WTC11 (cell line): ENCODE results near the gene IL1B. TPM values are rescaled to one million over a fixed set of nuclear protein-coding genes. Genes with fewer than 3 reads are reported as not detected.

Experiments used
- ATAC-seq: fragments of 200-7000 bp; cut with Tn5 transposase; 2 replicates; pipeline ENCODE4 v1.10.0; 2021; ENCODE audit warnings: mild to moderate bottlenecking, moderate library complexity
- CTCF ChIA-PET: fragments of 300-600 bp; sonication (Branson Sonifier 250); formaldehyde crosslinking; loops from one replicate; lab custom pipeline; 2021; ENCODE audit warnings: antibody characterized with exemption; lab: Charles Lee
- POLR2A ChIA-PET: fragments of 350-600 bp; sonication (Branson Sonifier 250); formaldehyde crosslinking; loops from one replicate; lab custom pipeline; 2021; ENCODE audit warnings: antibody characterized with exemption; lab: Charles Lee
- DNase-seq: peaks from one replicate; pipeline ENCODE4 v3.0.0; 2021; ENCODE audit warnings: low spot score
- H3K27ac Mint-ChIP-seq: 2 replicates; pipeline ENCODE4 v1.8.0; 2021; ENCODE audit warnings: mixed read lengths
- H3K27me3 Mint-ChIP-seq: 2 replicates; pipeline ENCODE4 v1.8.0; 2021; ENCODE audit warnings: low read depth, mild to moderate bottlenecking, moderate library complexity, mixed read lengths
- H3K36me3 Mint-ChIP-seq: 2 replicates; pipeline ENCODE4 v1.8.0; 2021; ENCODE audit warnings: mixed read lengths
- H3K4me1 Mint-ChIP-seq: 2 replicates; pipeline ENCODE4 v1.8.0; 2022; ENCODE audit warnings: mixed read lengths
- H3K4me3 Mint-ChIP-seq: 2 replicates; pipeline ENCODE4 v1.8.0; 2021; ENCODE audit warnings: mild to moderate bottlenecking, moderate library complexity, mixed read lengths
- H3K9me3 Mint-ChIP-seq: 2 replicates; pipeline ENCODE4 v1.8.0; 2021; ENCODE audit warnings: mixed read lengths
- CREM ChIP-seq: sonication (generic); formaldehyde crosslinking; IDR thresholded peaks from 2 replicates; pipeline ENCODE4 v1.8.1; 2022; ENCODE audit warnings: mild to moderate bottlenecking, missing genetic modification reagents, moderate library complexity
- GTF2I ChIP-seq: fragments of 250-450 bp; sonication (Bioruptor Pico); conservative IDR thresholded peaks from 2 replicates; pipeline ENCODE4 v1.4.0; 2021; ENCODE audit warnings: mild to moderate bottlenecking
- HMGA2 ChIP-seq: fragments of 250-450 bp; sonication (Bioruptor Pico); IDR thresholded peaks from 2 replicates; pipeline ENCODE4 v1.4.0; 2021; ENCODE audit warnings: mild to moderate bottlenecking, moderate library complexity
- MXD4 ChIP-seq: fragments of 250-450 bp; sonication (Bioruptor Pico); IDR thresholded peaks from 2 replicates; pipeline ENCODE4 v1.8.0; 2021; ENCODE audit warnings: mild to moderate bottlenecking, moderate library complexity, borderline replicate concordance
- NR2C2 ChIP-seq: sonication (generic); formaldehyde crosslinking; IDR thresholded peaks from 2 replicates; pipeline ENCODE4 v1.8.0; 2022; ENCODE audit warnings: mild to moderate bottlenecking, missing genetic modification reagents
- SOX15 ChIP-seq: fragments of 250-450 bp; sonication (Bioruptor Pico); IDR thresholded peaks from 2 replicates; pipeline ENCODE4 v1.9.0; 2021; ENCODE audit warnings: mild to moderate bottlenecking
- ZNF396 ChIP-seq: fragments of 250-450 bp; sonication (Bioruptor Pico); IDR thresholded peaks from 2 replicates; pipeline ENCODE4 v1.8.0; 2021; ENCODE audit warnings: mild to moderate bottlenecking, moderate library complexity, borderline replicate concordance
- total RNA-seq: library from RNA; stranded (reverse); gene quantifications from 3 replicates; pipeline ENCODE4 v1.2.3, GENCODE V29; 2021
- TF ChIP-seq, protein P1 (sequence below): sonication (generic); formaldehyde crosslinking; IDR thresholded peaks from 2 replicates; pipeline ENCODE4 v1.8.0; 2022; ENCODE audit warnings: mild to moderate bottlenecking, missing genetic modification reagents
- TF ChIP-seq, protein P2 (sequence below): sonication (generic); formaldehyde crosslinking; IDR thresholded peaks from 2 replicates; pipeline ENCODE4 v1.8.0; 2022; ENCODE audit warnings: mild to moderate bottlenecking, missing genetic modification reagents
- TF ChIP-seq, protein P3 (sequence below): fragments of 250-450 bp; sonication (Bioruptor Pico); IDR thresholded peaks from 2 replicates; pipeline ENCODE4 v1.9.0; 2021; ENCODE audit warnings: moderate library complexity, mild to moderate bottlenecking, inconsistent platforms, borderline replicate concordance
- TF ChIP-seq, protein P4 (sequence below): sonication (generic); formaldehyde crosslinking; IDR thresholded peaks from 2 replicates; pipeline ENCODE4 v1.8.1; 2023; ENCODE audit warnings: mild to moderate bottlenecking, missing genetic modification reagents, moderate library complexity
- TF ChIP-seq, protein P5 (sequence below): fragments of 250-450 bp; sonication (Bioruptor Pico); IDR thresholded peaks from 2 replicates; pipeline ENCODE4 v1.8.0; 2021; ENCODE audit warnings: mild to moderate bottlenecking
- TF ChIP-seq, protein P6 (sequence below): sonication (generic); formaldehyde crosslinking; IDR thresholded peaks from 2 replicates; pipeline ENCODE4 v1.8.1; 2022; ENCODE audit warnings: low read depth, missing genetic modification reagents, borderline replicate concordance
- TF ChIP-seq, protein P7 (sequence below): sonication (generic); formaldehyde crosslinking; IDR thresholded peaks from 2 replicates; pipeline ENCODE4 v1.8.0; 2023; ENCODE audit warnings: missing genetic modification reagents
- TF ChIP-seq, protein P8 (sequence below): fragments of 250-450 bp; sonication (Bioruptor Pico); conservative IDR thresholded peaks from 2 replicates; pipeline ENCODE4 v1.9.0; 2021; ENCODE audit warnings: mild to moderate bottlenecking
- TF ChIP-seq, protein P9 (sequence below): fragments of 250-450 bp; sonication (Bioruptor Pico); IDR thresholded peaks from 2 replicates; pipeline ENCODE4 v1.9.0; 2021; ENCODE audit warnings: mild to moderate bottlenecking

Gene IL1B
- total RNA-seq, 1 experiment from 2014 or later = not detected

DNA sequence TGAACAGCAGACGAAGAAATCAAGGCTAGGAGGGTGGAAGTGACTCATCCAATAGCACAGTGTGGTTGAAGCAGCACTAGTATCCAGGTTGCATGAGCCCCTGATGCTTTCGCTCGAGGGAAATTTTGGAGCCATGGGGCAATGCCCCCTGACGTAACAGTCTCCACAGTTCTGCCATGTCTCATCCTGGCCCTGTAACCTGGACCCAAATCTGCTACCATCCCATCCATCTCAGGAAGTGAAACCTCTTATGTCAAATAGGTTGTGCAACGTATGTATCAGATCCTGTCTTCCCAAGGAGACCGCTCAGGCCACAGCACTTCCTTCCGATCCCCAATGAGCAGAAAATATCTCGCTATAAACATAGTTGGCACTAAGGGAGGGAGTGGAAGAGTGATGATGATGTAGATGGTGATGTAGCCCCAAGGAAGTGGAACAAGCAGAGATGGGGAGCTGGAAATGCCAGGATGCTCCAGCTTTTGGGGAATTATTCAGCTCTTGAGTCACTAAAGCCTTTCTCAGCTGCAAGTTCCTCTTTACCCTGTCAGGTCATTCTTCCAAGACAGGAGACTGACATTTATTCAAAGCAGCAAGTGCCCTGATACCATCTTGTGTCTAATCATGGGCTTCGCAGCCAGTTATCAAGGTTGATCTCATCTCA, 3.0 kb upstream of the IL1B start:
- DNase-seq (no peak), ATAC-seq (no peak)
- Mint-ChIP-seq H3K9me3 (no peaks in the 10 kb centered on the region), H3K36me3 (no peaks in the 10 kb centered on the region), H3K27me3 (peaks cover 17% of the 10 kb centered on the region), H3K4me3 (no peak overlapping the region), H3K27ac (no peak overlapping the region), H3K4me1 (peaks cover 22% of the 10 kb centered on the region)
- no peak for TF ChIP-seq ZNF396
- no peak for TF ChIP-seq NR2C2 (CRISPR knock-in tag)
- TF ChIP-seq, protein P1, sequence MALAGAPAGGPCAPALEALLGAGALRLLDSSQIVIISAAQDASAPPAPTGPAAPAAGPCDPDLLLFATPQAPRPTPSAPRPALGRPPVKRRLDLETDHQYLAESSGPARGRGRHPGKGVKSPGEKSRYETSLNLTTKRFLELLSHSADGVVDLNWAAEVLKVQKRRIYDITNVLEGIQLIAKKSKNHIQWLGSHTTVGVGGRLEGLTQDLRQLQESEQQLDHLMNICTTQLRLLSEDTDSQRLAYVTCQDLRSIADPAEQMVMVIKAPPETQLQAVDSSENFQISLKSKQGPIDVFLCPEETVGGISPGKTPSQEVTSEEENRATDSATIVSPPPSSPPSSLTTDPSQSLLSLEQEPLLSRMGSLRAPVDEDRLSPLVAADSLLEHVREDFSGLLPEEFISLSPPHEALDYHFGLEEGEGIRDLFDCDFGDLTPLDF (CRISPR knock-in tag) = no peak
- TF ChIP-seq, protein P2, sequence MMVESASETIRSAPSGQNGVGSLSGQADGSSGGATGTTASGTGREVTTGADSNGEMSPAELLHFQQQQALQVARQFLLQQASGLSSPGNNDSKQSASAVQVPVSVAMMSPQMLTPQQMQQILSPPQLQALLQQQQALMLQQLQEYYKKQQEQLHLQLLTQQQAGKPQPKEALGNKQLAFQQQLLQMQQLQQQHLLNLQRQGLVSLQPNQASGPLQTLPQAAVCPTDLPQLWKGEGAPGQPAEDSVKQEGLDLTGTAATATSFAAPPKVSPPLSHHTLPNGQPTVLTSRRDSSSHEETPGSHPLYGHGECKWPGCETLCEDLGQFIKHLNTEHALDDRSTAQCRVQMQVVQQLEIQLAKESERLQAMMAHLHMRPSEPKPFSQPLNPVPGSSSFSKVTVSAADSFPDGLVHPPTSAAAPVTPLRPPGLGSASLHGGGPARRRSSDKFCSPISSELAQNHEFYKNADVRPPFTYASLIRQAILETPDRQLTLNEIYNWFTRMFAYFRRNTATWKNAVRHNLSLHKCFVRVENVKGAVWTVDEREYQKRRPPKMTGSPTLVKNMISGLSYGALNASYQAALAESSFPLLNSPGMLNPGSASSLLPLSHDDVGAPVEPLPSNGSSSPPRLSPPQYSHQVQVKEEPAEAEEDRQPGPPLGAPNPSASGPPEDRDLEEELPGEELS (CRISPR knock-in tag) = no peak
- TF ChIP-seq, protein P3, sequence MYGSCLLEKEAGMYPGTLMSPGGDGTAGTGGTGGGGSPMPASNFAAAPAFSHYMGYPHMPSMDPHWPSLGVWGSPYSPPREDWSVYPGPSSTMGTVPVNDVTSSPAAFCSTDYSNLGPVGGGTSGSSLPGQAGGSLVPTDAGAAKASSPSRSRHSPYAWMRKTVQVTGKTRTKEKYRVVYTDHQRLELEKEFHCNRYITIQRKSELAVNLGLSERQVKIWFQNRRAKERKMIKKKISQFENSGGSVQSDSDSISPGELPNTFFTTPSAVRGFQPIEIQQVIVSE = no peak
- TF ChIP-seq HMGA2 (CRISPR knock-in tag) = no peak
- TF ChIP-seq SOX15 = no peak
- TF ChIP-seq GTF2I (CRISPR knock-in tag) = no peak
- TF ChIP-seq, protein P4, sequence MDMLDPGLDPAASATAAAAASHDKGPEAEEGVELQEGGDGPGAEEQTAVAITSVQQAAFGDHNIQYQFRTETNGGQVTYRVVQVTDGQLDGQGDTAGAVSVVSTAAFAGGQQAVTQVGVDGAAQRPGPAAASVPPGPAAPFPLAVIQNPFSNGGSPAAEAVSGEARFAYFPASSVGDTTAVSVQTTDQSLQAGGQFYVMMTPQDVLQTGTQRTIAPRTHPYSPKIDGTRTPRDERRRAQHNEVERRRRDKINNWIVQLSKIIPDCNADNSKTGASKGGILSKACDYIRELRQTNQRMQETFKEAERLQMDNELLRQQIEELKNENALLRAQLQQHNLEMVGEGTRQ = no peak
- TF ChIP-seq, protein P5, sequence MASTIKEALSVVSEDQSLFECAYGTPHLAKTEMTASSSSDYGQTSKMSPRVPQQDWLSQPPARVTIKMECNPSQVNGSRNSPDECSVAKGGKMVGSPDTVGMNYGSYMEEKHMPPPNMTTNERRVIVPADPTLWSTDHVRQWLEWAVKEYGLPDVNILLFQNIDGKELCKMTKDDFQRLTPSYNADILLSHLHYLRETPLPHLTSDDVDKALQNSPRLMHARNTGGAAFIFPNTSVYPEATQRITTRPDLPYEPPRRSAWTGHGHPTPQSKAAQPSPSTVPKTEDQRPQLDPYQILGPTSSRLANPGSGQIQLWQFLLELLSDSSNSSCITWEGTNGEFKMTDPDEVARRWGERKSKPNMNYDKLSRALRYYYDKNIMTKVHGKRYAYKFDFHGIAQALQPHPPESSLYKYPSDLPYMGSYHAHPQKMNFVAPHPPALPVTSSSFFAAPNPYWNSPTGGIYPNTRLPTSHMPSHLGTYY (CRISPR knock-in tag) = no peak
- TF ChIP-seq, protein P6, sequence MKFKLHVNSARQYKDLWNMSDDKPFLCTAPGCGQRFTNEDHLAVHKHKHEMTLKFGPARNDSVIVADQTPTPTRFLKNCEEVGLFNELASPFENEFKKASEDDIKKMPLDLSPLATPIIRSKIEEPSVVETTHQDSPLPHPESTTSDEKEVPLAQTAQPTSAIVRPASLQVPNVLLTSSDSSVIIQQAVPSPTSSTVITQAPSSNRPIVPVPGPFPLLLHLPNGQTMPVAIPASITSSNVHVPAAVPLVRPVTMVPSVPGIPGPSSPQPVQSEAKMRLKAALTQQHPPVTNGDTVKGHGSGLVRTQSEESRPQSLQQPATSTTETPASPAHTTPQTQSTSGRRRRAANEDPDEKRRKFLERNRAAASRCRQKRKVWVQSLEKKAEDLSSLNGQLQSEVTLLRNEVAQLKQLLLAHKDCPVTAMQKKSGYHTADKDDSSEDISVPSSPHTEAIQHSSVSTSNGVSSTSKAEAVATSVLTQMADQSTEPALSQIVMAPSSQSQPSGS (CRISPR knock-in tag) = no peak
- TF ChIP-seq, protein P7, sequence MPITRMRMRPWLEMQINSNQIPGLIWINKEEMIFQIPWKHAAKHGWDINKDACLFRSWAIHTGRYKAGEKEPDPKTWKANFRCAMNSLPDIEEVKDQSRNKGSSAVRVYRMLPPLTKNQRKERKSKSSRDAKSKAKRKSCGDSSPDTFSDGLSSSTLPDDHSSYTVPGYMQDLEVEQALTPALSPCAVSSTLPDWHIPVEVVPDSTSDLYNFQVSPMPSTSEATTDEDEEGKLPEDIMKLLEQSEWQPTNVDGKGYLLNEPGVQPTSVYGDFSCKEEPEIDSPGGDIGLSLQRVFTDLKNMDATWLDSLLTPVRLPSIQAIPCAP (CRISPR knock-in tag) = no peak
- TF ChIP-seq, protein P8, sequence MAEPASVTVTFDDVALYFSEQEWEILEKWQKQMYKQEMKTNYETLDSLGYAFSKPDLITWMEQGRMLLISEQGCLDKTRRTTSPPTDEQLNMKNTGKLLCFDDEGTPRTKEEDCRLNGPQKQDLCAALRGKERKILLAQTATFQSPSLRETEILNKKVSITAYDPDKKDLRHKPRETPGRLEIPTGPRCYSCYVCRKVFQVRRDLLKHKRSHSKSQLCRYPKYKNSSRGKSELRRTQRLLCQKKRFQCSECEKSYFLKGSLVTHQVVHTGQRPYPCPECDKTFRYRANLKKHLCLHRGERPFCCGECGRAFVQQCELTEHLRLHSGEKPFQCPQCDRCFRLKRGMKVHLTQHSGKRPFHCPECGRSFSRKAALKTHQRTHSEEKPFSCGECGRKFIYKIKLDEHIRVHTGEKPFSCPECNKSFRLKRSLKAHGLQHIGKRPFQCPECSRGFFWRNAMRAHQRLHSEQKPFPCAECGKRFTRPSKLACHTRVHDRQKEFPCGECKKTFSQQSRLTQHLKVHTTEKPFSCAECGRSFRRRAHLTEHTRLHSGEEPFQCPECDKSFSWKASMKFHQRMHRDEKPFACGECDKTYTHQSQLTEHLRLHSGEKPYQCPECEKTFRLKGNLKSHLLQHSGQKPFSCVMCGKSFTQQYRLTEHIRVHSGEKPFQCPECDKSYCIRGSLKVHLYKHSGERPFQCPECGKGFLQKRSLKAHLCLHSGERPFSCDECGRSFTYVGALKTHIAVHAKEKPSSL (CRISPR knock-in tag) = no peak
- TF ChIP-seq, protein P9, sequence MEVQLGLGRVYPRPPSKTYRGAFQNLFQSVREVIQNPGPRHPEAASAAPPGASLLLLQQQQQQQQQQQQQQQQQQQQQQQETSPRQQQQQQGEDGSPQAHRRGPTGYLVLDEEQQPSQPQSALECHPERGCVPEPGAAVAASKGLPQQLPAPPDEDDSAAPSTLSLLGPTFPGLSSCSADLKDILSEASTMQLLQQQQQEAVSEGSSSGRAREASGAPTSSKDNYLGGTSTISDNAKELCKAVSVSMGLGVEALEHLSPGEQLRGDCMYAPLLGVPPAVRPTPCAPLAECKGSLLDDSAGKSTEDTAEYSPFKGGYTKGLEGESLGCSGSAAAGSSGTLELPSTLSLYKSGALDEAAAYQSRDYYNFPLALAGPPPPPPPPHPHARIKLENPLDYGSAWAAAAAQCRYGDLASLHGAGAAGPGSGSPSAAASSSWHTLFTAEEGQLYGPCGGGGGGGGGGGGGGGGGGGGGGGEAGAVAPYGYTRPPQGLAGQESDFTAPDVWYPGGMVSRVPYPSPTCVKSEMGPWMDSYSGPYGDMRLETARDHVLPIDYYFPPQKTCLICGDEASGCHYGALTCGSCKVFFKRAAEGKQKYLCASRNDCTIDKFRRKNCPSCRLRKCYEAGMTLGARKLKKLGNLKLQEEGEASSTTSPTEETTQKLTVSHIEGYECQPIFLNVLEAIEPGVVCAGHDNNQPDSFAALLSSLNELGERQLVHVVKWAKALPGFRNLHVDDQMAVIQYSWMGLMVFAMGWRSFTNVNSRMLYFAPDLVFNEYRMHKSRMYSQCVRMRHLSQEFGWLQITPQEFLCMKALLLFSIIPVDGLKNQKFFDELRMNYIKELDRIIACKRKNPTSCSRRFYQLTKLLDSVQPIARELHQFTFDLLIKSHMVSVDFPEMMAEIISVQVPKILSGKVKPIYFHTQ (CRISPR knock-in tag) = no peak
- no peak for TF ChIP-seq MXD4 (CRISPR knock-in tag)
- no peak for TF ChIP-seq CREM (CRISPR knock-in tag)
- POLR2A ChIA-PET = interaction anchor here (0.6 kb wide), 1 partner anchor 60 kb away, joined by 11 read pairs; no protein-coding TSS in a partner anchor
- CTCF ChIA-PET = no interaction called here
